Measurements from ENCODE around the gene SLC30A3.
"Not testable (repeated sequence)": the region's sequence is repeated elsewhere in the genome, so short reads cannot be mapped to it uniquely, and the experiment has no call there.

SLC30A3 gene

GRCh38 chr2:27262379-27263286 is at the start of gene SLC30A3:
TSS of gene SLC30A3 (minus strand) at chr2:27263047. CDS start at chr2:27262906, 141 bp downstream.
- in situ Hi-C loops (cut with HindIII; ENCODE audit: low sequenced_read_pairs), result no loop called here

- in situ Hi-C loops (cut with HindIII; ENCODE audit: low sequenced_read_pairs), result no loop called here
These were observed 49.3 kb upstream of the SLC30A3 start for GRCh38 chr2:27312152-27312551.

- in situ Hi-C loops (cut with HindIII; ENCODE audit: low sequenced_read_pairs), result no loop called here
These were observed 46.8 kb upstream of the SLC30A3 start for GRCh38 chr2:27309651-27310050.

GRCh38 chr2:27308359-27308881 is 45.6 kb upstream of the SLC30A3 start, which contains the start of gene UCN:
TSS of gene UCN (minus strand) at chr2:27308445. CDS start at chr2:27307895, 550 bp downstream.
- in situ Hi-C loops (cut with HindIII; ENCODE audit: low sequenced_read_pairs), result no loop called here

GRCh38 chr2:27307545-27308358 is 44.9 kb upstream of the SLC30A3 start:
- in situ Hi-C loops (cut with HindIII; ENCODE audit: low sequenced_read_pairs), result no loop called here

GRCh38 chr2:27307287-27307544 is 44.4 kb upstream of the SLC30A3 start:
- in situ Hi-C loops (cut with HindIII; ENCODE audit: low sequenced_read_pairs), result no loop called here

- in situ Hi-C loops (cut with HindIII; ENCODE audit: low sequenced_read_pairs), result no loop called here
These were observed 43.9 kb upstream of the SLC30A3 start for GRCh38 chr2:27306573-27307286.

GRCh38 chr2:27306136-27306535 is 43.3 kb upstream of the SLC30A3 start:
- in situ Hi-C loops (cut with HindIII; ENCODE audit: low sequenced_read_pairs), result no loop called here

- in situ Hi-C loops (cut with HindIII; ENCODE audit: low sequenced_read_pairs), result no loop called here
These were observed 42.7 kb upstream of the SLC30A3 start for GRCh38 chr2:27305516-27305915.

- in situ Hi-C loops (cut with HindIII; ENCODE audit: low sequenced_read_pairs), result no loop called here
These were observed 41.8 kb upstream of the SLC30A3 start for GRCh38 chr2:27304488-27305240.

- in situ Hi-C loops (cut with HindIII; ENCODE audit: low sequenced_read_pairs), result no loop called here
These were observed 40.5 kb upstream of the SLC30A3 start for GRCh38 chr2:27303093-27304025.

GRCh38 chr2:27300606-27301005 is 37.8 kb upstream of the SLC30A3 start:
- in situ Hi-C loops (cut with HindIII; ENCODE audit: low sequenced_read_pairs), result not testable (repeated sequence)

GRCh38 chr2:27298391-27299080 is 35.7 kb upstream of the SLC30A3 start:
- in situ Hi-C loops (cut with HindIII; ENCODE audit: low sequenced_read_pairs), result no loop called here

- in situ Hi-C loops (cut with HindIII; ENCODE audit: low sequenced_read_pairs), result no loop called here
These were observed 34.3 kb upstream of the SLC30A3 start for GRCh38 chr2:27297195-27297594.

GRCh38 chr2:27296481-27296880 is 33.6 kb upstream of the SLC30A3 start:
- in situ Hi-C loops (cut with HindIII; ENCODE audit: low sequenced_read_pairs), result no loop called here

GRCh38 chr2:27294928-27295327 is 32.1 kb upstream of the SLC30A3 start:
- in situ Hi-C loops (cut with HindIII; ENCODE audit: low sequenced_read_pairs), result no loop called here

GRCh38 chr2:27291865-27292264 is 29.0 kb upstream of the SLC30A3 start:
- in situ Hi-C loops (cut with HindIII; ENCODE audit: low sequenced_read_pairs), result no loop called here

- in situ Hi-C loops (cut with HindIII; ENCODE audit: low sequenced_read_pairs), result no loop called here
These were observed 27.7 kb upstream of the SLC30A3 start for GRCh38 chr2:27290549-27290948.

- in situ Hi-C loops (cut with HindIII; ENCODE audit: low sequenced_read_pairs), result no loop called here
These were observed 25.8 kb upstream of the SLC30A3 start for GRCh38 chr2:27288610-27289009.

Measured in endothelial cell of hepatic sinusoid (primary cell).